Aorta (tissue), 5 donors: ENCODE results near the gene FNDC3B. TPM values are rescaled to one million over a fixed set of nuclear protein-coding genes. Genes with fewer than 3 reads are reported as not detected.

Source experiments
- ATAC-seq: fragments of 200-7000 bp; cut with Tn5 transposase; one replicate; pipeline ENCODE4 v1.9.1; 2022; ENCODE audit warnings: moderate library complexity; ENCODE audit not compliant: low FRiP score
- DNase-seq, 2 donors: peaks; one replicate each; pipeline ENCODE4 v3.0.0-alpha.2; 2020
- H3K27ac ChIP-seq, 2 donors: one replicate each; pipeline ENCODE4 v1.5.1; 2013; ENCODE audit warnings: low read length in 2 of 2, mild to moderate bottlenecking in 2 of 2, moderate library complexity in 2 of 2, control low read depth in 1 of 2, inconsistent platforms in 1 of 2, low read depth in 1 of 2
- H3K27me3 ChIP-seq, 2 donors: one replicate each; pipeline ENCODE4 v1.6.1; 2013; ENCODE audit warnings: control low read depth in 1 of 2, low read length in 1 of 2, mild to moderate bottlenecking in 1 of 2, moderate library complexity in 1 of 2; ENCODE audit not compliant: insufficient read depth in 2 of 2, control insufficient read depth in 1 of 2
- H3K36me3 ChIP-seq, 2 donors: one replicate each; pipeline ENCODE4 v1.6.1; 2013; ENCODE audit warnings: control low read depth in 1 of 2, low read length in 1 of 2, mild to moderate bottlenecking in 1 of 2; ENCODE audit not compliant: insufficient read depth in 2 of 2, control insufficient read depth in 1 of 2
- H3K4me1 ChIP-seq, 2 donors: one replicate each; pipeline ENCODE4 v1.6.1; 2013; ENCODE audit warnings: low read length in 2 of 2, control low read depth in 1 of 2, mild to moderate bottlenecking in 1 of 2, moderate library complexity in 1 of 2; ENCODE audit not compliant: insufficient read depth in 2 of 2, control insufficient read depth in 1 of 2
- H3K4me3 ChIP-seq, 2 donors: one replicate each; pipeline ENCODE4 v1.5.1; 2013; ENCODE audit warnings: low read length in 2 of 2, control low read depth in 1 of 2, mild to moderate bottlenecking in 1 of 2
- H3K9me3 ChIP-seq: one replicate; pipeline ENCODE4 v1.6.1; 2013; ENCODE audit warnings: mild to moderate bottlenecking, low read length; ENCODE audit not compliant: control insufficient read depth
- WGBS, 2 donors: extraction: QIAGEN DNeasy Blood & Tissue Kit; methylation state at CpG; one replicate each; pipeline ENCODE4 v1.1.7; 2013; 5-methylcytosine and 5-hydroxymethylcytosine counted together
- intact Hi-C, 2 donors: fragments of 100-400 bp; cut with DNase I; formaldehyde crosslinking; loops; one replicate each; pipeline versions ENCODE4 v1.14.2 to v1.15.0; 2022
- polyA plus RNA-seq, 2 donors: library from polyadenylated mRNA; stranded (reverse); fragments of 200-250 nt; gene quantifications; one replicate each; pipeline ENCODE4 v1.2.3, GENCODE V29; 2013
- total RNA-seq, 2 donors: library from RNA; stranded (reverse); fragmentation: NEBNext Ultra II Directional; extraction: Animal tissue kit (Norgen Biotek cat#: 25700); gene quantifications; one replicate each; pipeline ENCODE4 v1.2.1, GENCODE V29; 2021
- donor health status: healthy with polysubstance abuse.
- donor health status: Bipolar disorder and iron deficiency.
- donor health status: DM: no; HTN: no; CAD: no.
- donor health status: DM: no; HTN: no; CAD: no.
- donor health status: DM: yes; HTN: yes; CAD: no.

The FNDC3B gene
- total and polyA plus RNA-seq, 4 donors: 12.5 to 239 (median 120) TPM

DNA sequence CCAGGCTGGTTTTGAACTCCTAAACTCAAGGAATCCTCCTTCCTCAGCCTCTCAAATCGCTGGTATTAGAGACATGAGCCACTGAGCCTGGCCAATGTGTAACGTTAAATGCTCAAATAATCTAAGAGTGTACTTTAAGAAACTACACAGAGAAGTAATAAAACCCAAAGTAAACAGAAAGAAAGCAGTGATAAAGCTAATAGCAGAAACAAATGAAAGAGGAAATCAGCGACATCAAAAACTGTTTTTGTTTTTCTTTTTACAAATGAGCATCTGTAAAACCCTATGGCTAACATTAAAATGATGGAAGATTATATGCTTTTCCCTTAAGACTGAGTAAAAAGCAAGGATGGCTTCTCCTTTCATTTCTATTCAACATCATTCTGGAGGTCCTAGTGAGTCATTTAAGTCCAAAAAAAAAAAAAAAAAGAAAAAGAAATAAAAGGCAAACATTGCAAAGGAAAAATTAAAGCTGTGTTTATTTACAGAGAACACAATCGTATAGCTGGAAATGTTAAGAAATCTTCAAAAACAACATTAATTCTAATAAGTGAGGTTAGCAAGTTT, 36.8 kb upstream of the FNDC3B start:
- Histone ChIP-seq H3K27me3 (no peaks in the 10 kb centered on the region), H3K9me3 (no peaks in the 10 kb centered on the region), H3K4me1 (no peaks in the 10 kb centered on the region), H3K27ac (no peak overlapping the region), H3K4me3 (no peak overlapping the region), H3K36me3 (no peaks in the 10 kb centered on the region)
- intact Hi-C loops: no loop called here
- WGBS, 2 donors: 37 to 38% methylated on average over 4 of the region's 4 CpGs
- DNase-seq (no peak), ATAC-seq (no peak)

DNA sequence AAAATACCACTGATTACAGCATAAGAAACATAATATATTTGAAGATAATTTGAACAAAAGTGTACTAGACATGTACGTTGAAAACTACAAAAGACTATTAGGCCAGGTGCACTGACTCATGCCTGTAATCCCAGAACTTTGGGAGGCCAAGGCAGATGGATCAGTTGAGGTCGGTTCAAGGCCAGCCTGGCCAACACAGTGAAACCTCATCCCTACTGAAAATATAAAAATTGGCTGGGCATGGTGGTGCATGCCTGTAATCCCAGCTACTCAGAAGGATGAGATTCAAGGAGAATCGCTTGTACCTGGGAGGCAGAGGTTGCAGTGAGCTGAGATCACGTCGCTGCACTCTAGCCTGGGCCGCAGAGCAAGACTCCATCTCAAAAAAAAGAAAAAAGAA, 36.2 kb upstream of the FNDC3B start:
- Histone ChIP-seq H3K4me3 (no peak overlapping the region), H3K27me3 (no peaks in the 10 kb centered on the region), H3K4me1 (no peaks in the 10 kb centered on the region), H3K36me3 (no peaks in the 10 kb centered on the region), H3K9me3 (no peaks in the 10 kb centered on the region), H3K27ac (no peak overlapping the region)
- no peak for DNase-seq
- 95 to 97% methylated on average over 6 of the region's 6 CpGs for WGBS, 2 donors
- ATAC-seq: no peak
- intact Hi-C loops: no loop called here

DNA sequence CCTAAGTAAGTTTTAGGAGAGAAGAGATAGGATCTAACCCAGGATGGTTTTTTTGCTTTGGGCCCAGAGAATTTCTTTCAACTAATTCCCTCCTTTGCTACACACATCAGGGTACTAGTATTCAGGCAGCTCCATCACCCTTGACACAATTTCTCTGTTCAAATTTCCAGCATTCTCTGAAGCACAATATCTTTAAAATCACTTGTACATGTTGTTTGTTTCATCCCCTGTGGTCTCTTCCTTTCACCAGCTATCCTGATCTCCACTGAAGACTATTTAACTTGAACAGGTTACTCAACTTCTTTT, 32.4 kb upstream of the FNDC3B start:
- no peak for ATAC-seq
- H3K27ac ChIP-seq: no peak overlapping the region
- no peak overlapping the region for H3K4me3 ChIP-seq
- H3K27me3 ChIP-seq: no peaks in the 10 kb centered on the region
- intact Hi-C loops: no loop called here
- no peaks in the 10 kb centered on the region for H3K36me3 ChIP-seq
- no peaks in the 10 kb centered on the region for H3K9me3 ChIP-seq
- H3K4me1 ChIP-seq: no peaks in the 10 kb centered on the region
- DNase-seq: no peak

DNA sequence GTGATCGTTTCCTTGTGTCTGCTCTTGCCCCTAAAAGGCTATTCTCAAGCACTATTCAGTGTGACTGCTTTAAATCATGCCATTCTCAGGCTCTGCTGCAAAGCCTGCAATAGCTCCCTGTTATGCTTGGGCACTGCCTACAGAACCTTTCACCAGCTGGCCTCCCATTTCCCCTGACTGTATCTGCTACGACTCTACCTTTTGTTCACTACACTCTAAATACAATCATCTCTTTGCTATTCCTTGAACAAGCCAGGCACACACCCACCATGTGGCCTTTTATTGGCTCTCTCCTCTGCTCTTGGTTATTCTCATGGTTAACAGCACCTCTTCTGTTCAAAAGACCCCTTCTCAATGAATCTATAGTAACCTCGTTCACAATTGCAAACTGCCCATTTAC, 29.6 kb upstream of the FNDC3B start:
- Histone ChIP-seq H3K36me3 (no peaks in the 10 kb centered on the region), H3K27me3 (no peaks in the 10 kb centered on the region), H3K4me1 (no peaks in the 10 kb centered on the region), H3K4me3 (no peak overlapping the region), H3K27ac (no peak overlapping the region), H3K9me3 (no peaks in the 10 kb centered on the region)
- ATAC-seq: no peak
- WGBS, 2 donors: 68 to 76% methylated on average over 3 of the region's 3 CpGs
- intact Hi-C loops: no loop called here
- DNase-seq: no peak

DNA sequence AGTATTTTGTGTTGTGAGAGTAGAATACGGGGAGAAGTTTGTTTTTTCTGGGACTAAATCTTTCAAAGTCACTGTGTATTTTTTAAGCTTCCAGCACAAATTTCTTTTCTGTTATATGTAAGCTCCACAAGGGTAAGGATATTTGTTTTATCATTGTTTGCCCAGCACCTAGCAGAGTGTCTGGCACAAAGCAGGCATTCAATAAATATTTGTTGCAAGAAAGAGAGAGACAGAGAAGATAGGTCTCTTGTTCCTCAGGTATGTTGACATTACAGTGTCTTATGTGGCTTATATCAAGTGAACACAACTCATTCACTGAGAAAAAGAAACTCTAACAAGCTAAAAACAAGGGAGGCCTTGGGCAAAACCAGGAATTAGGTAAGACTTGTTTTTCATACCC, 26.6 kb upstream of the FNDC3B start:
- ATAC-seq (no peak), DNase-seq (no peak)
- H3K27me3 ChIP-seq: no peaks in the 10 kb centered on the region
- H3K9me3 ChIP-seq: no peaks in the 10 kb centered on the region
- H3K27ac ChIP-seq: no peak overlapping the region
- 66 to 70% methylated on average over 1 of the region's 1 CpG for WGBS, 2 donors
- no peaks in the 10 kb centered on the region for H3K36me3 ChIP-seq
- no peak overlapping the region for H3K4me3 ChIP-seq
- intact Hi-C loops: no loop called here
- no peaks in the 10 kb centered on the region for H3K4me1 ChIP-seq

DNA sequence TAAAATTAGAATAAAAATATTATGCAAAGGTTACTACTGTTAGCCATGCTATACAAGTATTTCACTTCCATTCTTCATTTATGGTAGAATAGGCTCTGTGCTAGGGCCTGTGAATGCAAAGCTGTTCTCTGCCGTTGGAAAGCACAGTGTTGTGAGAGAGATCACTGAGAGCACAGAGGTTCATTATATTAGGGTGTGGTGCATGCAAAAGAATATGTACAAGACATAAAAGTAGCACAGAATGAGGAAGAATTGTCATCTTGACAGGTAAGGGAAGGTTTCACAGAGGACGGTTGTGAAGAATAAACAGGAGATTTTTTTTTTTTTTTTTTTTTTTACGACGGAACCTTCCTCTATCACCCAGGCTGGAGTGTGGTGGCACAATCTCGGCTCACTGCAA, 25.2 kb upstream of the FNDC3B start:
- ATAC-seq (no peak), DNase-seq (no peak)
- Histone ChIP-seq H3K9me3 (no peaks in the 10 kb centered on the region), H3K27me3 (no peaks in the 10 kb centered on the region), H3K27ac (no peak overlapping the region), H3K36me3 (no peaks in the 10 kb centered on the region), H3K4me3 (no peak overlapping the region), H3K4me1 (no peaks in the 10 kb centered on the region)
- 76 to 81% methylated on average over 5 of the region's 5 CpGs for WGBS, 2 donors
- intact Hi-C loops: no loop called here

DNA sequence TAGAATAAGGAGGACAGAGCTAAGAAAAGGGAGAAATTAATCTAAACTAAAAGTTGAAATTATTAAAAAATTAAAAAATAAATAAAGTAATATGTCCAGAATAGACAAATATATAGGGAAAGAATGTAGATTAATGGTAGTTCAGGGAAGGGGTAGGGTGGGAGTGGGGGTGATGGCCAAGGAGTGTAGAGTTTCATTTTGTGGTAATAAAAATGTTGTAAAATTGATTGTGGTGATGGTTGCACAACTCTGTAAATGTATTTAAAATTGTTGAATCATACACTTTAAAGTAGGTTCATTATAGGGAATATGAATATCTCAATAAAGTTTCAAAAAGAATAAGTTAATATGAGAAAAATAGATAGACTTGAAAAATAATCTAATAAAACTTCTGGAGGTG, 21.0 kb upstream of the FNDC3B start:
- intact Hi-C loops: no loop called here
- Histone ChIP-seq H3K27me3 (no peaks in the 10 kb centered on the region), H3K27ac (no peak overlapping the region), H3K9me3 (no peaks in the 10 kb centered on the region), H3K4me3 (no peak overlapping the region), H3K4me1 (no peaks in the 10 kb centered on the region), H3K36me3 (no peaks in the 10 kb centered on the region)
- DNase-seq (no peak), ATAC-seq (no peak)

DNA sequence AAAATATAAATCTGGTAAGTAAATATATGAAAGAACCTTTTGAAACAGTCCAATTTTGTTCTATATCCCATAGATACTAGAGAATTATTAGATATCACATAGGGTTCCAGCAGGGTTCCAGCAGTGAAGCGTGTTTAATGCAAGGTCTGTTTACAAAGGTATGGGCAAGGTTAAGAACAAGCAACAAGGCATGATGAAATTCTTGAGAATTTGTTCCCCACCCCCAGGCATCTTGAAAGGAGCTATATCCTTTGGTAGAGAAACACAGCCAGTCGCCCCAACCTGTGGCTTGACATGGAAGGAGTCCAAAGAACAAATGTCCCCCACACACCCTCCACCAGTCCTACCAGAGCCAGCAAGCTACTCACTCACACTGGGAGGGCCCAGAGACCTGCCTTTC, 18.6 kb upstream of the FNDC3B start:
- no peak overlapping the region for H3K4me3 ChIP-seq
- H3K27me3 ChIP-seq: no peaks in the 10 kb centered on the region
- no peak overlapping the region for H3K27ac ChIP-seq
- no peak for DNase-seq
- H3K9me3 ChIP-seq: no peaks in the 10 kb centered on the region
- H3K36me3 ChIP-seq: no peaks in the 10 kb centered on the region
- intact Hi-C loops: no loop called here
- ATAC-seq: no peak
- WGBS, 2 donors: 91 to 94% methylated on average over 2 of the region's 2 CpGs
- H3K4me1 ChIP-seq: no peaks in the 10 kb centered on the region

DNA sequence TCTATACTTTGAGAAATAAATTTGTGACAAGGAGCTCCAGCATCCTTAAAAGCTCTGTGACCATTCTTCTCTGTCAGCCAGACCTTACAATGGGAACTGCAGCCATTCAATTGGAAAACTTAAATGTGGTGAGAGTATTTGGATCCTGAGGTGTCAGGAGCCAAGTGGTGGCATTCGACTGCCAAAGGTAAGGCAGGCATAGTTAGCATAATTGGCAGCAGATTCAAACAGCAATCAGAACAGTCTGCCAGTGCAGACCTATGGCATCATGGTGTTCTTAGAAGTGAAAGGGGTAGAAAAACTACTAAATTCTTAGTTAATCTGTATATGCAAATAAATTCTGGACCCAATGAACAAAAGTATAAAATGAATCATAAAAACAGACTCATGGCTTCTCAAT, 18.2 kb upstream of the FNDC3B start:
- 40 to 43% methylated on average over 1 of the region's 1 CpG for WGBS, 2 donors
- no peaks in the 10 kb centered on the region for H3K9me3 ChIP-seq
- intact Hi-C loops: no loop called here
- DNase-seq (no peak), ATAC-seq (no peak)
- H3K27ac ChIP-seq: no peak overlapping the region
- no peaks in the 10 kb centered on the region for H3K4me1 ChIP-seq
- no peaks in the 10 kb centered on the region for H3K36me3 ChIP-seq
- H3K4me3 ChIP-seq: no peak overlapping the region
- no peaks in the 10 kb centered on the region for H3K27me3 ChIP-seq
